ENCODE data around the gene NOL11.
"Not testable (repeated sequence)": the region's sequence is repeated elsewhere in the genome, so short reads cannot be mapped to it uniquely, and the experiment has no call there.

Gene NOL11

GRCh38 chr17:67711916-67712315 is 5.8 kb upstream of the NOL11 start:
- no peak for DNase-seq

GRCh38 chr17:67712375-67712774 is 5.4 kb upstream of the NOL11 start:
- DNase-seq, result no peak

GRCh38 chr17:67713169-67713568 is 4.6 kb upstream of the NOL11 start:
- DNase-seq, result no peak

GRCh38 chr17:67716405-67716798 is 1.3 kb upstream of the NOL11 start:
- DNase-seq, result no peak

- no peak for DNase-seq
Measured at GRCh38 chr17:67717192-67717623, 528 bp upstream of the NOL11 start.

- no peak for DNase-seq
Measured at GRCh38 chr17:67718325-67718941, 697 bp downstream of the NOL11 start.

GRCh38 chr17:67725373-67725791 is 7.6 kb downstream of the NOL11 start:
- DNase-seq, result no peak

- no peak for DNase-seq
Measured at GRCh38 chr17:67725807-67726206, 8.1 kb downstream of the NOL11 start.

GRCh38 chr17:67727152-67728039 is 9.7 kb downstream of the NOL11 start:
- DNase-seq, result not testable (repeated sequence)

GRCh38 chr17:67729903-67730302 is 12.2 kb downstream of the NOL11 start:
- no peak for DNase-seq

GRCh38 chr17:67730731-67731130 is 13.0 kb downstream of the NOL11 start:
- no peak for DNase-seq

- DNase-seq, result no peak
Measured at GRCh38 chr17:67733449-67733848, 15.7 kb downstream of the NOL11 start.

- no peak for DNase-seq
Measured at GRCh38 chr17:67737145-67737544, 19.4 kb downstream of the NOL11 start.

- no peak for DNase-seq
Measured at GRCh38 chr17:67742025-67742424, 24.3 kb downstream of the NOL11 start.

GRCh38 chr17:67746704-67747571 is 29.2 kb downstream of the NOL11 start:
- DNase-seq, result no peak

GRCh38 chr17:67747681-67748235 is 30.0 kb downstream of the NOL11 start:
- DNase-seq, result no peak

- no peak for DNase-seq
Measured at GRCh38 chr17:67750067-67750466, 32.3 kb downstream of the NOL11 start.

GRCh38 chr17:67751101-67752074 is 33.7 kb downstream of the NOL11 start:
- DNase-seq, result no peak

- not testable (repeated sequence) for DNase-seq
Measured at GRCh38 chr17:67752160-67752559, 34.4 kb downstream of the NOL11 start.

- DNase-seq, result no peak
Measured at GRCh38 chr17:67753026-67753425, 35.3 kb downstream of the NOL11 start.

- DNase-seq, result no peak
Measured at GRCh38 chr17:67754001-67754400, 36.3 kb downstream of the NOL11 start.

- not testable (repeated sequence) for DNase-seq
Measured at GRCh38 chr17:67754686-67755085, 37.0 kb downstream of the NOL11 start.

Measured in NCI-H1092 treated with DMSO at 0.1 percent for 48 hours (cell line).